HG03432 (cell line): ENCODE results near the gene APOB.

ENCODE experiments used
- ATAC-seq: cut with Tn5 transposase; IDR thresholded peaks from one replicate; pipeline ENCODE4 v1.9.1; 2021; ENCODE audit warnings: mild to moderate bottlenecking, moderate library complexity; ENCODE audit not compliant: unreplicated experiment

APOB gene, protein sequence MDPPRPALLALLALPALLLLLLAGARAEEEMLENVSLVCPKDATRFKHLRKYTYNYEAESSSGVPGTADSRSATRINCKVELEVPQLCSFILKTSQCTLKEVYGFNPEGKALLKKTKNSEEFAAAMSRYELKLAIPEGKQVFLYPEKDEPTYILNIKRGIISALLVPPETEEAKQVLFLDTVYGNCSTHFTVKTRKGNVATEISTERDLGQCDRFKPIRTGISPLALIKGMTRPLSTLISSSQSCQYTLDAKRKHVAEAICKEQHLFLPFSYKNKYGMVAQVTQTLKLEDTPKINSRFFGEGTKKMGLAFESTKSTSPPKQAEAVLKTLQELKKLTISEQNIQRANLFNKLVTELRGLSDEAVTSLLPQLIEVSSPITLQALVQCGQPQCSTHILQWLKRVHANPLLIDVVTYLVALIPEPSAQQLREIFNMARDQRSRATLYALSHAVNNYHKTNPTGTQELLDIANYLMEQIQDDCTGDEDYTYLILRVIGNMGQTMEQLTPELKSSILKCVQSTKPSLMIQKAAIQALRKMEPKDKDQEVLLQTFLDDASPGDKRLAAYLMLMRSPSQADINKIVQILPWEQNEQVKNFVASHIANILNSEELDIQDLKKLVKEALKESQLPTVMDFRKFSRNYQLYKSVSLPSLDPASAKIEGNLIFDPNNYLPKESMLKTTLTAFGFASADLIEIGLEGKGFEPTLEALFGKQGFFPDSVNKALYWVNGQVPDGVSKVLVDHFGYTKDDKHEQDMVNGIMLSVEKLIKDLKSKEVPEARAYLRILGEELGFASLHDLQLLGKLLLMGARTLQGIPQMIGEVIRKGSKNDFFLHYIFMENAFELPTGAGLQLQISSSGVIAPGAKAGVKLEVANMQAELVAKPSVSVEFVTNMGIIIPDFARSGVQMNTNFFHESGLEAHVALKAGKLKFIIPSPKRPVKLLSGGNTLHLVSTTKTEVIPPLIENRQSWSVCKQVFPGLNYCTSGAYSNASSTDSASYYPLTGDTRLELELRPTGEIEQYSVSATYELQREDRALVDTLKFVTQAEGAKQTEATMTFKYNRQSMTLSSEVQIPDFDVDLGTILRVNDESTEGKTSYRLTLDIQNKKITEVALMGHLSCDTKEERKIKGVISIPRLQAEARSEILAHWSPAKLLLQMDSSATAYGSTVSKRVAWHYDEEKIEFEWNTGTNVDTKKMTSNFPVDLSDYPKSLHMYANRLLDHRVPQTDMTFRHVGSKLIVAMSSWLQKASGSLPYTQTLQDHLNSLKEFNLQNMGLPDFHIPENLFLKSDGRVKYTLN (N-terminal part only)

GRCh38 chr2:21043744-21044532 lies at the start of gene APOB:
Gene APOB, minus strand, starts transcription at chr2:21044073. Its CDS starts 128 bp downstream, at chr2:21043945.
- no peak for ATAC-seq

DNA sequence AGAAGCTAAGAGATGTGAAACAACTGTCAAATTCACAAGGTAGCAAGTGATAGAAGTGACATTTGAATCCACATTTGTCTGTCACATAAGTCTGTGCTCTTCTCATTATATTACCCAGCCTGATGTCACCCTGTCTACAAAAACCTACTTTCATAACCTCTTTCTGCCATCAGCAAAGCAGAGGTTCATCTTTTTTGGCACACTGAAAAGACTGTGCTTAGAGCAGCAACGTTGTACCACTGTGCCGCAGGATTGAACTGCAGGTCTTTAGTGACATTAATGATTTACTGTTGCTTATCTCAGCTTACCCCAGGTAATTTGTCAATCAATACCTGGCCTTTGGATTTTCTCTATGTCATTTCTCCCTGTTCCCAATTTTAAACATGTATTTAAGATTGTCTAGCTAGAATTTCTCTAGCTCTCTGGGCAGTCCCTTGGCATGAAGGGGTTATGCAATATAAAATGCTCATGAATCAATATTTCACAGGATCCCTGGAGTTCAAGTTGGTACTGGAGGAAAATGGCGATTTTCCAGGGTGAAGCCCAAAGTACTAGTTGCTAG lies 48.5 kb upstream of the APOB start:
- no peak for ATAC-seq

DNA sequence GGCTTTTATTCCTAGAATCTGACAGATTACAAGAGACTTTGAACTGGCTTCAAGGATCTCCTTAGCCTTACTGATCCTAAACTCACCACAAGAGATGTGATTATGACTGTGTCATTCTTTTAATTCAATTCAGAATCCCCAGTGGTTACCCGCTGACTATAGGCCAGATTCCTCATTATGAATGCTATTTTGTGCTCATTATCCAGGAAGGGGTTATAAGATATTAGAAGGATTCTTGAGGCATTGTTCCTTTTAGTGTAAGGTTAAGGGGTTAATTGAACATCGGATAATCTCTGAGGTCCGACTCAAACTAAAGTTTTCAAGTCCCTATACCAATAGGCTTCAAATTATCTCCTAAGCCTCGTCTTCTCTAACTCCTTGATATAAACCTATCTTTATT lies 40.5 kb upstream of the APOB start:
- no peak for ATAC-seq

GRCh38 chr2:21083482-21083881 lies 39.6 kb upstream of the APOB start:
- ATAC-seq: no peak

DNA sequence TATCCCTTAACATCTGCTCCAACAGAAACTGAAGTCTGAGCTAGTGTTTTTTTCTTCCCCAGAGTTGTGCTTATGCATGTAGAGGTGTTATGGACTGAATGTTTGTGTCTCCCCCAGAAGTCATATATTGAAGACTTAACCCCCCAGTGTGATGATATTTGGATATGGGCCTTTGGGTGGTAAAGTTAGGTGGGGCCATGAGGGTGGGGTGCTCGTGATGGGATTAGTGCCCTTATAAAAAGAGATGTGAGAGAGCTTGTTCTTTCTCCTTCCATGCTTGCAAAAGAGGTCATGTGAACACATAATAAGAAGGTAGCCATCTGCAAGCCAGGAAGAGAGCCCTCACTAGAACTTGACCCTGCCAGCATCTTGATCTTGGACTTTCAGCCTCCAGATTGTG lies 34.4 kb upstream of the APOB start:
- no peak for ATAC-seq

DNA sequence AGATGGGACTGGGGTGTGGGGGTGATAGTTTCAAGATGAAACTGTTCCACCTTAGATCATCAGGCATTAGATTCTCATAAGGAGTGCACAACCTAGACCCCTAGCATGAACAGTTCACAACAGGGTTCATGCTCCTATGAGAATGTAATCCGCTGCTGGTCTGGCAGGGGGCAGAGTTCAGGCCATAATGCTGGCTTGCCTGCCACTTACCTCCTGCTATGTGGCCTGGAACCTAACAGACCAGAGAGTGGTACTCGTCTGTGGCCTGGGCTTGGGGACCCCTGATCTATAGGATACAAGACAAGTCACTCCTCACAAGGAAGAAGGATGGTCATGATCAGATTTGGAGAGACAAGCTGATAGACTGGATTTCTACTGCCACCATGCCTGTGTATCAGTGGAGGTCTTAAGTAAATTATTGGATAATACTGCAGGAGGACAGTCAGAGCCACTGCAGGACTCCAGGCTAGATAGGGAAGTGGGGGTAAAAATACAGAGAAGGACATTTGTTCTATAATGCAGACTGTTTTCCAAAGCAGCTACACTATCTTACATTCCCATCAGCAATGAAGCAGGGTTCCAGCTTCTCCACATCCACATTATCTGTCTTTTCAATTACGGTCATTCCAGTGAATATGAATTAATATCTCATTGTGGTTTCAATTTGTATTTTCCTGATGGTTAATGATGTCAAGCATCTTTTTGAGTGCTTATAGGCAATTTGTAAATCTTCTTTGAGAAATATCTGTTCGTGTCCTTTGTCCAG lies 28.8 kb upstream of the APOB start:
- ATAC-seq: no peak

DNA sequence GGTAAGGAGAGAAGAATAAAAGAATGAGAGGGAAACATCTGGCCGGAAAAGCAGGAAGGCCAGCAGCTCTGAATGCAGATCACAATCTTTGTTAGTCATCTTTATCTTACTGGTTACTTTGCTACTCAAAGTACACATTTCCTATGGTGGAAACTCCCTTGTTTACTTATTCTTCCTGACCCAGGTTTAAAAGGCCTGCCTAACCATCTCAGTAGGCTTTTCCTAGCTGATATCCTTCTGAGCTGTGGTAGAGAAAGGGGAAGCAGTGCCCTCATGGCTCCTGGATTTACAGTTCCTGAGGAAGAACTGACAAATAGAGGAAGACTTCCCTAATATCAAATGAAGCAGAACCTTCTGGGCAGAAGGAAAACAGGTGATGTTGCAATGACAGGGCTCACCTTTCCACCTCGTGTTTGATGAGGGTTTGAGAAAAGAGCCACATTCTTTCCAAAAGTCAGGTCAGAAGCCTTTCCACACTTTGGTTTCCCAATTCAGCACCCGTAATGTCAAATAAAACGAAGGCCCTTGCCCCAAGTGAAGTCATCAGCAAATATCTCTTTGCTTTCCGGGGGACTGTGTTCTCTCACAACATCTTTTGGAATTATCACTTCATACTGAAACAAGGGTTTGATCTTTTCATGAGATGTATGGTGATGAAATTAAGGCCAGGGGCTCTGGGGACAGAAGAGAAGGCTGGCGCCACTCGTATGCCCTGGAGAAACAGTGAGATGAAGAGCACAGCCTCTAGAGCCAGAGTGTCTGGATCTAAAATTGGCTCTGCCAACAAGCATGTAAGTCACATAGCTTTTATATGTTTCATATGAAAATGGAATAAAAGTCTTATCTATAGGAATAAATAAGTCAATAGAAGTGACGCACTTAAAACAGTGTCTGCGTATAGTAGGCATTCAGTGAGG lies 26.7 kb upstream of the APOB start:
- no peak for ATAC-seq

GRCh38 chr2:21069746-21070340 lies 26.0 kb upstream of the APOB start:
- no peak for ATAC-seq

DNA sequence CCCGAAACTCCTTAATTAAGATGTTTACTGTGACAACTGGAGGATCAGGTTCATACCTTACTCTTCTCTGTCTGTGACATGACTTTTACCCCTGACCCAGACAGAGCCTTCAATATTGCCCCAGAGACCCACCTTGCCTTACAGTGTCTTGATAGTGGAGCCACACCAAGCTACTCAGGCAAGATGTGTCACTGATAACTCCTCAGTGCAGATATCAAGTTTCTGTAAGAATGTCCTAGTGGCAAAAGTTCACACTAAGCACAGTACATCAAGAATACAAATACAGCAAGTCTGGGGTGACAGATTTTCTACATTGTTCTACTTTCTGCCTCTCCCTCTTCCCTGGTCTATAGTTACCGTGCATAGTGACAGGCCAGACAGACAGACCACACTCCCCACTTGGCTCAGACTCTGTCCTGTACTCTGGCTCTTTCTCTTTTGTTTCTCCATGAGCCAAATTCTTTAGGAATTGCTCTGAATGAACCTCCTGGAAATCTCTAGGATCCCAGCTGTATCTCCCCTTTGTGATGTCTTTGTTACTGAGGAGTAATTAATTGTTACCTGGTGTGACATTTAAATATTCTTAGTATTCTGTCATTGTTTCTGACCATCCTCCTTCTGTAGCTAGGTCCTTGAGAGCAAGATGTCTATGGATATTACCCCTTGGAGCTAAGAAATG lies 24.1 kb upstream of the APOB start:
- ATAC-seq: no peak

- no peak for ATAC-seq
Measured at GRCh38 chr2:21067125-21067524, 23.3 kb upstream of the APOB start.

DNA sequence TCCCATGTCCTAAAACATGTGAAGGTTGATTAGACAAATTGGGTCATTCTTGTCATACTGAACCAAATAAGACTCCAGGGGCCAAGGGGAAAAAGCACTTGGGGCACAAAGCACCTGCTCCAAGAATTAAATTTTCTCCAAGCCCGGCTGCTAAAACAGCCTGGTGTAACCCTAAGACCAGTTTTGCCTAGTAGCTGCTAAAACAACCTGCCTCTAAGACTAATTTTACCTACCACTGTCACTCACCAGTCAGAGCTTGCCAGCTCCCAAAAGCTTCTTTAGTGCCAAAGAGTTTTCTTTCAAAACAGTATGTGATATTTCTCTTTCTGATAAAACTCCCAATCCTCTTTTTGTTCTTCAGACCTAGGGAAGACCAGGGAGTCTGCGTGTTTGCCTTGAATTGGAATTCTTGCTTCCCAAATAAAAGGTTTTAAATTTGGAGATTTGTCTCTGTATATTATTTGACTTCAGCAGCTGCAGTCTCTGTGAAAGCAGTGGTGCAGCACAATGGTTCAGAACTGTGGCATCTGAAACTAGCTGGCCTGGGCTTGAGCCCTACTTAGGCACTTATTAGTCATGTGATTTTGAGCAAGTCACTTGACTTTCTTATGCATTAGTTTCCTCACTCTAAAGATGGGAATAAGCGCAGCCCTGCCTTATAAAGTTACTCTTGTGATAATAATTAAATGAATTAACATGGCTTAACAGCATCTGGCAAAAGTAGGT lies 16.2 kb upstream of the APOB start:
- no peak for ATAC-seq

DNA sequence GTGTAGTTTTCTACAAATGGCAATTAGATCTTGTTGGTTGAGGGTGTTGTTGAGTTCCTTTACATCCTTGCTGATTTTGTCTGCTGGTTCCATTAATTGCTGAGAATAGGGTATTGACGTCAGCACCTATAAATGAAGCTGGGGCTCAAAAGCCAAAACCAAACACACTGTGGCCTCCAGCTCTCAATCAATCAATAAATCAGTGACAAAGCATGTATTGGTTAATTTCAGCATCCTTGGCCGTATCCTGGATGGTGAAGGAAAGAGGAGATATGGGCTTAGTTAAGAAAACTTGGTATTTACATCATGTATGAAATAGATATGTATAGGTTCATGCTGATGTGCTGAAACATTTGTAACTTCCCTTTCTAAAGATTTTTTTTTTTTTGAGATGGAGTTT lies 13.2 kb upstream of the APOB start:
- ATAC-seq: no peak

GRCh38 chr2:21055879-21056790 lies 12.3 kb upstream of the APOB start:
- ATAC-seq: no peak

GRCh38 chr2:21055451-21055850 lies 11.6 kb upstream of the APOB start:
- ATAC-seq: no peak

DNA sequence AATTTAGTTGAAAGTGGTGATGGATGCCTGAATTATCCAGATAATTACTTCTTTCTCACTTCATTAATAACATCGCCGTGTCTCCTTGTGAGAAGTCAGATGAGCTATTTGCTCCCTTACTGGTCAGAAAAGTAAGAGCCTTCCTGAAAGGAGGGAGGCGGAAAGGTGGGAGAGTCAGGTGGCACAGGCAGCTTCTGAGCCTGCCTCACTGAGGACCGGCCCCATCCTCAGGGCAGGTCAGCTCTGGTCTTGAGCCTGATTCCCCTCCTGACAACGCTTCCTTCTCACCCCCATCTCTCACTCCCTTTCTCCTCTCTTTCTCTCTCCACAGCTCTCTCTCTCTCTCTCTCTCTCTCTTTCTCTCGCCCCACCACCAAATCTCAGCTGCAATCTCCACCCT lies 10.1 kb upstream of the APOB start:
- ATAC-seq: no peak

DNA sequence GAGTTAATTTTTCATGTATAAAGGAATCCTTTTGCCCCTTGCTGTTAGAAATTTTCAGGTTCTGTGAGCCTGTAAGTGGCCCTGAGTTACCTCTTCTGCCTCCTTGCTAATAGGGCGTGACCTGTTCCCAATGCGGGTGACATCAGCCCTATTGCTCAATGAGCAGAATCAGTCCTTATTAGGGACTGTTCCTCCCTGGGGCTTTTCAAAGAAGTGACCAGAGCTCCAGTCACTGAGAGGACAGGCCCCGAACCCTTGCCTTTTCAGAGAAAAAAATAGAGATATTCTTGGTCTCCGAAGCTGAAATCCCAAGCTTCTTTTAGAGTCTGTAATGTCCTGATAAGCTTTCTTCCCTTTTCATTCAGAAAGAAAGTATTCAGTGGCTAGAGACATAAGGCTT lies 8.2 kb upstream of the APOB start:
- no peak for ATAC-seq
